ENCODE results near the gene CDH16. TPM values are rescaled to one million over a fixed set of nuclear protein-coding genes. Genes with fewer than 3 reads are reported as not detected.

CDH16 gene
- total RNA-seq, 1 donor from 2014 or later: not detected

GRCh38 chr16:66944054-66944441 lies 25.4 kb upstream of the CDH16 start:
- no peak overlapping the region for H3K4me3 ChIP-seq
- H3K36me3 ChIP-seq: peaks cover 52% of the 10 kb centered on the region
- no peak for DNase-seq
- intact Hi-C loops (cut with micrococcal nuclease): no loop called here
- TF ChIP-seq, protein P1, sequence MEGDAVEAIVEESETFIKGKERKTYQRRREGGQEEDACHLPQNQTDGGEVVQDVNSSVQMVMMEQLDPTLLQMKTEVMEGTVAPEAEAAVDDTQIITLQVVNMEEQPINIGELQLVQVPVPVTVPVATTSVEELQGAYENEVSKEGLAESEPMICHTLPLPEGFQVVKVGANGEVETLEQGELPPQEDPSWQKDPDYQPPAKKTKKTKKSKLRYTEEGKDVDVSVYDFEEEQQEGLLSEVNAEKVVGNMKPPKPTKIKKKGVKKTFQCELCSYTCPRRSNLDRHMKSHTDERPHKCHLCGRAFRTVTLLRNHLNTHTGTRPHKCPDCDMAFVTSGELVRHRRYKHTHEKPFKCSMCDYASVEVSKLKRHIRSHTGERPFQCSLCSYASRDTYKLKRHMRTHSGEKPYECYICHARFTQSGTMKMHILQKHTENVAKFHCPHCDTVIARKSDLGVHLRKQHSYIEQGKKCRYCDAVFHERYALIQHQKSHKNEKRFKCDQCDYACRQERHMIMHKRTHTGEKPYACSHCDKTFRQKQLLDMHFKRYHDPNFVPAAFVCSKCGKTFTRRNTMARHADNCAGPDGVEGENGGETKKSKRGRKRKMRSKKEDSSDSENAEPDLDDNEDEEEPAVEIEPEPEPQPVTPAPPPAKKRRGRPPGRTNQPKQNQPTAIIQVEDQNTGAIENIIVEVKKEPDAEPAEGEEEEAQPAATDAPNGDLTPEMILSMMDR (IDR thresholded peaks at IDR 0.05; ENCODE audit: borderline replicate concordance): no peak
- H3K4me1 ChIP-seq: peaks cover 22% of the 10 kb centered on the region
- no peaks in the 10 kb centered on the region for H3K27me3 ChIP-seq (ENCODE audit: low read depth)
- no peak overlapping the region for H3K27ac ChIP-seq (replicated peaks)
- H3K9me3 ChIP-seq (replicated peaks): no peaks in the 10 kb centered on the region

DNA sequence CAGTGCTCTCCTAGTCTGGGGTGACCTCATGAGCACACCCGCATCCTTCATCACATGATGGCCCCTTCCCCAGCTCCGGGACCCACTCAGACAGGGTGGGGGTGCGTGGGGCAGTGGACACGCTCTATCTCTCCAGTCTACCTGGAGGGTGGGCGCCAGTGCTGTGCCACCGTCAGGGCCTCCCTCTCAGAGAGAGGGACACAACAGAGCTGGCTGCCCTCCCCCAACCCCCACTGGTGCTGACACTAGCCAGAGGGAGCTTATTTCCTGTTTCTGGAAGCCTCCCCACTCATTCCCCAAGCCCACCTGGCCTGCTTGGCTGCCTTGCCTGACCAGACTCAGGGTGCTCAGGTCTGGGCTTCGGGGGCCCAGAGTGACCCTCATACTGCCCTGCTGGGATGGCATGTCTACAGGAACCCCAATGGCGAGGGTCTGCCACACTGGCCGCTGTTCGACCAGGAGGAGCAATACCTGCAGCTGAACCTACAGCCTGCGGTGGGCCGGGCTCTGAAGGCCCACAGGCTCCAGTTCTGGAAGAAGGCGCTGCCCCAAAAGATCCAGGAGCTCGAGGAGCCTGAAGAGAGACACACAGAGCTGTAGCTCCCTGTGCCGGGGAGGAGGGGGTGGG lies 24.9 kb upstream of the CDH16 start:
- Histone ChIP-seq H3K4me1 (peaks cover 20% of the 10 kb centered on the region), H3K36me3 (peaks cover 57% of the 10 kb centered on the region), H3K27ac (replicated peaks) (no peak overlapping the region), H3K4me3 (no peak overlapping the region), H3K9me3 (replicated peaks) (no peaks in the 10 kb centered on the region), H3K27me3 (ENCODE audit: low read depth) (no peaks in the 10 kb centered on the region)
- DNase-seq: no peak
- TF ChIP-seq, protein P1 (IDR thresholded peaks at IDR 0.05; ENCODE audit: borderline replicate concordance): no peak
- intact Hi-C loops (cut with micrococcal nuclease): no loop called here

DNA sequence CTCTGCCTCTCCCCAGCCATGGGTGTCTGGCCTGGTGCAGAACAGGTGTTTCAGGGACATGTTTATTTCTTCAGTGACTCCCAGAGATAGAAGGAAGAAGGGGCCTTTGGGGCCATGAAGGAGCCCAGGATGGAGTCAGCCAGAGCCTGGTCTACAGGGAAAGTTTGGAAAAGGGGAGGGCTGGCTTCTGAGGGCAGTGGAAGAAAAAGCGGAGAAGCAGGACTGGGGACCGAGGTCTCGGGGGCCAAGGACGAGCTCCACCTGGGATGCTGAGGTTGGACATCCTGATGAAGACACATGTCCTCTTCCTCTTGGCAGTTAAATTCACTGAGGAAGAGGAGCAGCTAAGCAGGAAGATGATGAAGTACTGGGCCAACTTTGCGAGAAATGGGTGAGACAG lies 24.3 kb upstream of the CDH16 start:
- Histone ChIP-seq H3K27ac (replicated peaks) (no peak overlapping the region), H3K4me1 (peaks cover 20% of the 10 kb centered on the region), H3K4me3 (no peak overlapping the region), H3K9me3 (replicated peaks) (no peaks in the 10 kb centered on the region), H3K27me3 (ENCODE audit: low read depth) (no peaks in the 10 kb centered on the region), H3K36me3 (peaks cover 63% of the 10 kb centered on the region)
- intact Hi-C loops (cut with micrococcal nuclease): no loop called here
- DNase-seq: no peak
- TF ChIP-seq, protein P1 (IDR thresholded peaks at IDR 0.05; ENCODE audit: borderline replicate concordance): no peak

- intact Hi-C loops (cut with micrococcal nuclease): no loop called here
- no peak for DNase-seq
These were observed 21.6 kb upstream of the CDH16 start for GRCh38 chr16:66940236-66940635.

DNA sequence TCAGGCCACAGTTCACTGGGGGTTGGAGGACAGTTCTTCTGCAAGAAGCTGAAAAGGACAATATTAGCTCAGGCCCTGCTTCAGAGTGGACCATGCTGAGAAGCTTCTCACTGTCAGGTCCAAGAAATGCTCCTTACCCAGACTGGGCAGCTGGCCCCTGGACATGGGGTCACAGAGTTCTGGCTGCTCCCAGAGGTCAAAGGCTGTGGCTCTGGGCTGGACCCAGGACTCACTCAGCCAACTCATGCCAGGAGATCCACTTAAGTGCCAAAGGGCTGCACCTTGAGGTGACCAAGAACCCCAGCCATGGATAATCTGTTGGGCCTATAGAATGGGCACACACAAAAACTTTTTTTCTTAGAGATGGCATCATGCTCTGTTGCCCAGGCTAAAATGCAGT lies 20.7 kb upstream of the CDH16 start:
- Histone ChIP-seq H3K4me3 (no peak overlapping the region), H3K27ac (replicated peaks) (no peak overlapping the region), H3K4me1 (peaks cover 45% of the 10 kb centered on the region), H3K27me3 (ENCODE audit: low read depth) (no peaks in the 10 kb centered on the region), H3K36me3 (peaks cover 68% of the 10 kb centered on the region), H3K9me3 (replicated peaks) (no peaks in the 10 kb centered on the region)
- DNase-seq: no peak
- intact Hi-C loops (cut with micrococcal nuclease): no loop called here
- TF ChIP-seq, protein P1 (IDR thresholded peaks at IDR 0.05; ENCODE audit: borderline replicate concordance): no peak

More at GRCh38 chr16:66940236-66940635, 21.6 kb upstream of the CDH16 start:
- Histone ChIP-seq H3K27ac (replicated peaks) (no peak overlapping the region), H3K27me3 (ENCODE audit: low read depth) (no peaks in the 10 kb centered on the region), H3K36me3 (peaks cover 68% of the 10 kb centered on the region), H3K4me1 (peaks cover 37% of the 10 kb centered on the region), H3K4me3 (no peak overlapping the region), H3K9me3 (replicated peaks) (no peaks in the 10 kb centered on the region)
- TF ChIP-seq, protein P1 (IDR thresholded peaks at IDR 0.05; ENCODE audit: borderline replicate concordance): no peak
